Measurements from ENCODE around the gene RASGRF2.

The RASGRF2 gene

DNA sequence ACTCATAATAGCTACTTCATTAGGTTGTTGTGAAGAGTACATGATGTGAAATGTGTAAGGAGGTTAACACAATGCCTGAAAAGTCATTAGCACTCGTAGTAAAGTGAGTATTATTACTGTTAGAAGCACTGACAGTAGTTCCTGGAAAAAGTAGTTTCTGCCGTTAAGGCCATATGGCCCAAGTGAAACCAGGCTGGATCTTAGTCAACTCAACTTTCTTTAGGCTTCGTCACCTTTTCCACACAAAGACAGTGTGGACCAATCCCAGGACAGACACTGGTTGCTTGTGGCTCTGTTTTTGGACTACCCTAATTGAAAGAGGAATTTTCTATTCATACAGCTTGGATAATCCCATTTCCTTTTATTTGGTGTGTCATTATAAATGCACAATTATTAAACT is 243.6 kb downstream of the RASGRF2 start:
- DNase-seq (ENCODE audit: low read depth in 2 of 2), result no peak

DNA sequence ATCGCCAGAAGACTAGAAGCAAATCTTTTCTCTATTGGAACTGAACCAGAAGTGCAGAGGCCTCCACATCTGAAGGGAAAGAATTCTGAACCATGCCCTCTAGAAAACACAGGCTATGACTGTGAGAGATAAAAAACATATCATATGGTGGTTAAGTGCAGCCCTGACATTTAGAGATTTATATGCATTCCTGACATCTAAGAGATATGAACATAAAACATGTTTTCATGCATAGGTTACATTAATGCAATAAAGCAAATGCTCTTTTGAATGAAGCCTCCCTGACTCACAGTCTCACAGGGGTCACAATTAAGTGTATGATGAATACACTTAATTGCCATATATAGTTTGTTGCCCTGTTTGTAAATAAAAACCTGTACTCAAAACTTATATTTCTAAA is 244.0 kb downstream of the RASGRF2 start:
- no peak for DNase-seq (ENCODE audit: low read depth in 2 of 2)

- no peak for DNase-seq (ENCODE audit: low read depth in 2 of 2)
Observed at GRCh38 chr5:81205058-81205457, 244.9 kb downstream of the RASGRF2 start.

DNA sequence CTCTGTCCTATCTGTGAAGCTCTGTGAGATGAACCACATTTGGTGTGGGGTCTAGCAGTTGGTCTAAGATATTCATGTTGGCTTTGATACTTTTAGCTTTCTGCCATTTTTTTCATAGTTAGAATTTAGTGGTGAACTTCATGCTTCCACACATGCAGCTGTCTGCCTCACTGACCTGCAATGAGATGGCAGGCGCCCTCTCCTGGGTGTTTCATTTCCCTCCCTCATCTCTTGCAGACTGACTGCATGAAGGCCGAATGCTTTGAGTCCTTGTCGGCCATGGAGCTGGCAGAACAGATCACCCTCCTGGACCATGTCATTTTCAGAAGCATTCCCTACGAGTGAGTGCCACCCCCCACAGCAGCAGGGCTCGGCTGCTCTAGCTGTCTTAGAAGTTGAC is 246.8 kb downstream of the RASGRF2 start:
- no peak for DNase-seq (ENCODE audit: low read depth in 2 of 2)

DNA sequence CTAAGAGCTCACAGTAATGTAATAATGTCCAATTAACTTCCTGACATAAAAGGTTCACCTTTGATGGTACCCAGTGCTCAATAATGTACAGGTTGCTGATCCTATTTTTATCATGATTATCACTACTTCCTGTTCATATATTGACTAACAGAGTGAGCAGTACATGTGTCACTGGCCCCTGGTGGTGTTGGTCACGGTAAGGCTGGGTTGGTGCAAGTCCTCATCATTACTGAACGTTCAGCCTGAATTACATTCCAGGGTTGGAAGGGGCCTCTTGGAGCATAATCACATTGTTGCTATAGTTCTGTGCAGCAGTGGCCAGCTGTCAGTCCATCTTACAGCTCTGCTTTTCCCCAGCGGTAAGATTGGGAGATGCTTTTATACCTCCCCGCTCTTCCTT is 248.7 kb downstream of the RASGRF2 start:
- no peak for DNase-seq (ENCODE audit: low read depth in 2 of 2)

GRCh38 chr5:81209386-81209785 is 249.2 kb downstream of the RASGRF2 start:
- DNase-seq (ENCODE audit: low read depth in 2 of 2), result no peak

GRCh38 chr5:81209869-81210493 is 249.8 kb downstream of the RASGRF2 start:
- no peak for DNase-seq (ENCODE audit: low read depth in 2 of 2)

- DNase-seq (ENCODE audit: low read depth in 2 of 2), result no peak
Observed at GRCh38 chr5:81212211-81212751, 252.1 kb downstream of the RASGRF2 start.

DNA sequence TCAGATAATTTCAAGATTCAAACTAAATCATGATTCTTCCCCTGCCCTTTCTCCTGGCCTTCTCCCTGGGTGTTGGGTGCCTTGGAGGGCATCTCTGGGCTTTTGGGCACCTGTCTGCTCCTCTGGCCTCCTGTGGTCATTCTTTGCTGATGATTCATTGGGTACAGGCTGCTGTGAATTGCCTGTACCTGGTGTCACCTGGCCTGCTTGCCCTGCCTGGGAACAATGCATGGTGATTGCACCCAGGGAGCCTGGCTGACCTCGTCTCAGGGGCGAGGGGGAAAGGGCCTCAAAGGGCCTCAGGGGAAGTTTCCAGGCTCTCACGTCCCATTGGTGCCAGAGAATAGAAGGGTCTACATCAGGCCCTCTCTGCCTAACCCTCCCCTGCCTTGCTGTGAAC is 252.9 kb downstream of the RASGRF2 start:
- no peak for DNase-seq (ENCODE audit: low read depth in 2 of 2)

DNA sequence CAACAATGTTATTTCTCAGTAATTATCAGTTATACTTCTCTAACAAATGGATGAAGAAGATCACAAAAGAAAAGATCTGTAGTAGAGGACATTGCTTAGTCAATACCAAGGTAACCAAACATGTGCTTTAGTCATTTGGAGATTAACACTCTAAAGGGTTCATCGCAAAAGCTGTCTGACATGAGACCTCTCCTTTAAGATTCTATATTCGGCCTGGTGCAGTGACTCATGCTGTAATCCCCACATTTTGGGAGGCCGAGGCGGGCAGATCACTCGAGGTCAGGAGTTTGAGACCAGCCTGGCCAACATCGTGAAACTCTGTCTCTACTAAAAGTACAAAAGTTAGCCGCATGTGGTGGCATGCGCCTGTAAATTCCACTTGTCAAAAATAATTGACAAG is 254.7 kb downstream of the RASGRF2 start:
- DNase-seq (ENCODE audit: low read depth in 2 of 2), result no peak

- no peak for DNase-seq (ENCODE audit: low read depth in 2 of 2)
Observed at GRCh38 chr5:81216152-81216551, 256.0 kb downstream of the RASGRF2 start.

DNA sequence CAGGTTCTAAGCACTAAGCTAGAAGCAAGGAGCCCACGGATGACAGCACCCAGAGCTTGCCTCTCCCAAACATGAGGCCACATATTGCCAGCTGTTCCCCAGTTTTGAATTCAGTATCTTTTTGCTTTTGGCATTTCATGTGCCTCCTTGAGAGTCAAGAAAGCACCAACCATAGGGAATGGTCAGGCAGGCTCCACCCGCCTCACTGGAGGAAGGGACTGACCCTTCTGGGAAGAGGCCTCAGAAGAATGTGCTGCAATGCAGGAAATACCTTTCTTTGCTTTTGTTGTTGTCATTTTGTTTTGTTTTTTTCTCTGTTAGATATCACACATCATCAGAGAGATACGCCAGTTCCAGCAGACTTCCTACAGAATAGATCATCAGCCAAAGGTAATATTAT is 259.2 kb downstream of the RASGRF2 start:
- DNase-seq (ENCODE audit: low read depth in 2 of 2), result no peak

GRCh38 chr5:81222285-81222684 is 262.1 kb downstream of the RASGRF2 start:
- DNase-seq (ENCODE audit: low read depth in 2 of 2), result no peak

- DNase-seq (ENCODE audit: low read depth in 2 of 2), result no peak
Observed at GRCh38 chr5:81225463-81225862, 265.3 kb downstream of the RASGRF2 start.

DNA sequence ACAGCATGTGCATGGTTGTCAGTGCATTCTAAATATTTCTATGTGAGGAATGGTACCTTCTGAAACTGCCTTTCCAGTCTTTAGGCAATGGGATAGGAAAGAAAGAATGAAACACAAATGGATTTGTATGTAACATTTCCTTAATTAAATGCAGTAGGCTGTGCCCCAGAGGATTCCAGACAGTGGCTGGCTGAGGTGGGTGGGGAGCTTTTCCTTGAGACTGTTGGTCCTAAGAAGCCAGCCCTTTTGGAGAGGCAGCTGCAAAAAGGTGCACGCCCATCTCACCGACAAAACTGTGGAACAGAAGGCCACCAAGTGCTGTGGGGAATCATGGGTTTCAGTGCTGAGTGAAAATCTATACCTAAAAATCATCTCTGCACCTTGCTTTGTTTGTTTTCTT is 266.1 kb downstream of the RASGRF2 start:
- DNase-seq (ENCODE audit: low read depth in 2 of 2), result no peak

- no peak for DNase-seq (ENCODE audit: low read depth in 2 of 2)
Observed at GRCh38 chr5:81226949-81227348, 266.8 kb downstream of the RASGRF2 start.

DNA sequence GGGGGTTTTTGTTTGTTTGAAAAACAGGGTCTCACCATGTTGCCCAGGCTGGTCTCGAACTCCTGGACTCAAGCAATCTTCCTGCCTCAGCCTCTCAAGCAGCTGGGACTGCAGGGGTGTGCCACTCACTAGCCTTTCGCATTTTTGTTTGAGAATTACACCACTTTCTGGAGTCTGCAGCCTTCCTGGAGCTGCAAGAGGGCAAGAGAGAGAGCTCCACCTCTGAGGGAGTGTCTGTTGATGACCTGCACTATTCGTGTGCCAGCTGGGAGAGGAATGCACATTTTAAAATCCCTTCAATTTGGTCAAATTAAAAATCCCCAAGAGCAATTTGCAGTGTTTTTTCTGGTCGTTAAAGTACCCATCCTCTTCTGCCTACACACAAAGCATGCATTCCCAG is 267.9 kb downstream of the RASGRF2 start:
- DNase-seq (ENCODE audit: low read depth in 2 of 2), result no peak

DNA sequence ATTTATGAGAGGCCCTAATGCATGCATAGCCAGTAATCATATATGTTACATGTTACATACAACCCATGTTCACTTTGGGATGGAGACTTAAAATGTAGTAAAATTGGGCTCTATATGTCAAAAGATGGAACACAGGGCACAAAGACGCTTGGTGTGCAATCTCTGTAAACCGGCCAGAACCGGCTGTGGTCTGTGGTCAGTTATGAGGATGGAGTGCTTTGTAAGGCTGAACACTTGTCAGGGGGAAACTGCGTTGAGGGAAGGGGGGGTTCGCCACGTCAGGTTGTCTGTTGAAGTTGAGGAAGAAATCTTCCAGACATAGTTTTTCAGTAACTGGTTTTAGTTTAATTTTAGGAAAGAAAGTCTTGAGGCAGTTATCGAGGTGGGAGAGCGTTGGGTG is 270.3 kb downstream of the RASGRF2 start:
- no peak for DNase-seq (ENCODE audit: low read depth in 2 of 2)

DNA sequence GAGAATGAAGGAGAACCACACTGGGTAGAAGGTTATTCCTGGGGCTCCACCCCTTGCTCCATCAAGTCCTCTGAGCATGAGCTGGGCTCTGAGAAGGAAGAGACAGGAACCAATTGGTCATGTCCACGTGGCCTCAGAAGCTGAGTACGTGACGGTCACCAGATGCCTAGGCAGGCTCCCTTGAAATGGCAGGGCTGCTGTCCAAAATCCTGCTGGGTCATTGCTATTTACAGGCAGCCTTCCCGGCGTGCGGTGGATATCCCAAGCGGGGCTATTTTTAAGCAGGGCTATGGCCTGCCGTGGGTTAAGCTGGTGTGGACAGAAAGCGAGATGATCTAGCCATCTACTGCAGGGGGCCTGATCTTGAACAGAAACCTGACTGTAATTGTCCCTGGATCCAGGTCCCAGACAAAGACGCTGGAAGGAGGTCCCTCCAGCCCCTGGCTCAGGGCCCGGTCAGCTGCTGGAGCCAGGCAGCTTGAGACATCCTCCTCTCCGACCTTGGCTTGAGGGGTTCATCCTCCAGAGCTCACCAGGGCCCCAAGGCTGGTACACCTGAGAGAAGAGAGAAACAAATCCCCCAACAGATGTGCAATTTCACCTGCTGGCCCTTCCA is 272.4 kb downstream of the RASGRF2 start:
- DNase-seq (ENCODE audit: low read depth in 2 of 2), result no peak

DNA sequence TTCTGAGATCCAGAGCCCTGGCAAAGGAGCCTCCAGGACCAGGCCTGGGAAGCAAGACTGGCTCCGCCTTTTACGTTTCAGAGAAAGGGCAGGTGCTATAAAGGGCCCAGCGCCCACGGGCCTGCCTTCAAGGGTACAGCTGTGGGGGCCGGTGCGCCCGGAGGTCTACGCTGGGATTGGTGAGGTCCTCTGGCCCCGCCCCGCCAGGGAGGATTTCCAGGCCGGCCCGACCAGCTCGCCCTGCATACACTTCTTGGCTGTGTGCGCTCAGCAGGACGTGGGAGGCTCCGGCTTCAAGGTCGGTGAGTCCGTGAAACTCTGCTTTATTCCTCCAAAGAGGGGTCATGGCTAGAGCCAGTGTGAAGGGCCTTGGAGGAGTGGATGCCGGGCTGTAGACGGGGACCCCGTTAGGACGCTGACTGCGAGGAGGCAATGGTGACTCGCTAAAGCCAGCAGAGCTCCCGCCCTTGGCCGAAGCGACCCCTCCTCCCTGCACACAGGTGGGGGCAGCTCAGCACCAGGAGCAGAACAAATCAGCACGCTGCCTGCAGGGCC is 273.0 kb downstream of the RASGRF2 start, which contains the start of gene CKMT2:
Gene CKMT2, plus strand, starts transcription at position 243 of the 555 bp plus-strand sequence. CDS start 17,811 bp downstream, outside the sequence.
- DNase-seq (ENCODE audit: low read depth in 2 of 2), result no peak

DNA sequence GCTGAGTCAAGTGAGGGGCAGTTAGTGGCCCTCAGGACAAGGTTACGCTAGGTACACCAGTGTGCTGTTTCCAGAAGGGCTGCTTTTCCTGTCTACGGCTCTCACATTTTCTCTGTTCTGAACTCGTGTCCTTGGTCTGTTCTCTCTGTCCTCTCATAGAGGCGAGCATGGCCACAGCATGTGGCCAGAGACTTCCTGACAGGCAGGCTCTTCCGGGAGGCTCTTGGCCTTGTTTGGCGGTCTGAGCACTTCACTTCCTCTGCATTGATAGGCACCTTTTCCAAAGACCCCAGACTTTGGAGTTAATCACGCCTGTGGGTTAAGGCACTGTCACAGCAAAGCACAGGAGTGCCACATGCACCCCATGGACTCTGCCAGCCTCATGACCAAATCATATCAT is 274.1 kb downstream of the RASGRF2 start:
- DNase-seq (ENCODE audit: low read depth in 2 of 2), result no peak

DNA sequence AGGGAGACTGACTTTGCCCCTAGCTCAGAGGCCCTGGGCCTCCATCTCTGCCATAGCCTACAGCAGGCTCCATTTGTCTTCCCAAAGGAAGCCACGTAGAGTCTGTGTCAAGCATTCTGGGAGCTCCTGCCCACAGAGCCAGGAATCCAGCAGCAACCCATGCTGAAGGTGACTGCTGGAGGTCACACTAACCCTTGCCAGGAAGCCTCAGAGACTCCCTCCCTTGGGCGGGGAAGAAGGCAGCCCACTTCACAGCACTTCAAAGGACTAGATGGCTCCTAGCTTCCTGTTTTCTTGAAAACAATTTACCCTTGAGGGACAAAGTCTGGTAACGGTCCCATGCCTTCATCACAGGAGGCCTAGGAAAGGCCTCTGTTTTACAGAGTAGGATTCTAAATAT is 274.6 kb downstream of the RASGRF2 start:
- no peak for DNase-seq (ENCODE audit: low read depth in 2 of 2)

Data from activated CD8-positive, alpha-beta memory T cell treated with anti-CD3 and anti-CD28 coated beads for 4 hours (primary cell).